Measurements from ENCODE around the gene CEL.

Gene CEL

DNA sequence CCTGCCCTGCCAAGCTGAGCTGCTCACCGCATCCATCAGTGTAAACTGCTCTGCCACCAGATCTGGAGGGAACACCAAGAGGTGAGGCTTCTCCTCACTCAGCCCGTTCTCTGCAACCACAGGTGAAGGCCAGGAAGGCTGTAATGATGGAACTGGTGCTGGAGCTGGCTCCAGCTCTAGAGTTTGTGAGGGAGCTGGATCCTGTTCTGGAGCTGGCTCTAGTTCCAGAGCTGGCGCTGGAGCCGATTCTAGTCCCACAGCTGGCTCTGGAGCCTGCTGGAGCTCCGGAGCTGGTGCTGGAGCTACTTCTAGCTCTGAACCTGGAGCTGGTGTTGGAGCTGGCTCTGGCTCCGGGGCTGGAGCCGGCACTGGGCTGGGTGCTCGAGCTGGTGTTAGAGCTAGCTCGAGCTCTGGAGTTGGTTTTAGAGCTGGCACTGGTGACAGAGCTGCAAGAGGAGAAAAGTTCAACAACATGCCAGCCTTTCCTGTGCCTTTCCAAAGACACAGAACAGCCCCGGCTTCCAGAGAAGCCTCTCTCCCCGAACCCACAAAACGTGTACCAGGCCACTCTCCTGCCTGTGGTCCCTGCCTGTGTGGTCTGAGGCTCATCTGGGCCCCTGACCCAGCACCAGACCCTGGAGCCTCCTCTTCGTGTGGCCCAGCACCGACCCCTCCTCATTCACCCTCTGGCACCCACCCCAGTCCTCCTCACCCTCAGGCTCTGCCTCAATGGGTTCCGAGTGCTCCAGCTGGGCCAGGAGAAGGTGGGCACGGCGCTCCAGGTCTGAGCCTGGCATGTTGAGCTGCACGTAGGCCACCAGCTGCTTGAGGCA is 46.4 kb downstream of the CEL start:
- H3K27me3 ChIP-seq (replicated peaks; ENCODE audit: control insufficient read depth, insufficient read depth, low read length) = no peaks in the 10 kb centered on the region
- no peak for DNase-seq (ENCODE audit: low read depth)
- peaks cover 2% of the 10 kb centered on the region for H3K4me1 ChIP-seq (ENCODE audit: control insufficient read depth, insufficient read depth, low read length)
- H3K36me3 ChIP-seq (ENCODE audit: control insufficient read depth, insufficient read depth, low read length, severe bottlenecking) = peaks cover 49% of the 10 kb centered on the region
- no peak overlapping the region for H3K9ac ChIP-seq (ENCODE audit: low read length)
- H3K9me3 ChIP-seq (ENCODE audit: control insufficient read depth, low read length) = no peaks in the 10 kb centered on the region
- H3K4me3 ChIP-seq (ENCODE audit: low read length) = no peak overlapping the region

- Histone ChIP-seq H3K36me3 (ENCODE audit: control insufficient read depth, insufficient read depth, low read length, severe bottlenecking) (peaks cover 44% of the 10 kb centered on the region), H3K9ac (ENCODE audit: low read length) (no peak overlapping the region), H3K27me3 (replicated peaks; ENCODE audit: control insufficient read depth, insufficient read depth, low read length) (no peaks in the 10 kb centered on the region), H3K4me1 (ENCODE audit: control insufficient read depth, insufficient read depth, low read length) (peaks cover 11% of the 10 kb centered on the region), H3K4me3 (ENCODE audit: low read length) (no peak overlapping the region), H3K9me3 (ENCODE audit: control insufficient read depth, low read length) (no peaks in the 10 kb centered on the region)
- DNase-seq (ENCODE audit: low read depth) = no peak
Measured at GRCh38 chr9:133108794-133109641, 47.2 kb downstream of the CEL start.

- Histone ChIP-seq H3K4me1 (ENCODE audit: control insufficient read depth, insufficient read depth, low read length) (peaks cover 21% of the 10 kb centered on the region), H3K9me3 (ENCODE audit: control insufficient read depth, low read length) (no peaks in the 10 kb centered on the region), H3K36me3 (ENCODE audit: control insufficient read depth, insufficient read depth, low read length, severe bottlenecking) (peaks cover 41% of the 10 kb centered on the region), H3K27me3 (replicated peaks; ENCODE audit: control insufficient read depth, insufficient read depth, low read length) (no peaks in the 10 kb centered on the region), H3K4me3 (ENCODE audit: low read length) (no peak overlapping the region), H3K9ac (ENCODE audit: low read length) (no peak overlapping the region)
- DNase-seq (ENCODE audit: low read depth) = no peak
Measured at GRCh38 chr9:133109931-133110650, 48.3 kb downstream of the CEL start.

GRCh38 chr9:133111808-133112662 is 50.3 kb downstream of the CEL start:
- H3K27me3 ChIP-seq (replicated peaks; ENCODE audit: control insufficient read depth, insufficient read depth, low read length) = no peaks in the 10 kb centered on the region
- H3K4me1 ChIP-seq (ENCODE audit: control insufficient read depth, insufficient read depth, low read length) = peaks cover 30% of the 10 kb centered on the region
- H3K36me3 ChIP-seq (ENCODE audit: control insufficient read depth, insufficient read depth, low read length, severe bottlenecking) = peaks cover 26% of the 10 kb centered on the region
- H3K4me3 ChIP-seq (ENCODE audit: low read length) = no peak overlapping the region
- H3K9ac ChIP-seq (ENCODE audit: low read length) = no peak overlapping the region
- no peaks in the 10 kb centered on the region for H3K9me3 ChIP-seq (ENCODE audit: control insufficient read depth, low read length)
- no peak for DNase-seq (ENCODE audit: low read depth)

- peaks cover 35% of the 10 kb centered on the region for H3K4me1 ChIP-seq (ENCODE audit: control insufficient read depth, insufficient read depth, low read length)
- H3K4me3 ChIP-seq (ENCODE audit: low read length) = no peak overlapping the region
- H3K9me3 ChIP-seq (ENCODE audit: control insufficient read depth, low read length) = no peaks in the 10 kb centered on the region
- no peak for DNase-seq (ENCODE audit: low read depth)
- H3K27me3 ChIP-seq (replicated peaks; ENCODE audit: control insufficient read depth, insufficient read depth, low read length) = no peaks in the 10 kb centered on the region
- no peak overlapping the region for H3K9ac ChIP-seq (ENCODE audit: low read length)
- H3K36me3 ChIP-seq (ENCODE audit: control insufficient read depth, insufficient read depth, low read length, severe bottlenecking) = peaks cover 22% of the 10 kb centered on the region
Measured at GRCh38 chr9:133112663-133113026, 50.9 kb downstream of the CEL start.

- Histone ChIP-seq H3K27me3 (replicated peaks; ENCODE audit: control insufficient read depth, insufficient read depth, low read length) (no peaks in the 10 kb centered on the region), H3K4me1 (ENCODE audit: control insufficient read depth, insufficient read depth, low read length) (peaks cover 42% of the 10 kb centered on the region), H3K9me3 (ENCODE audit: control insufficient read depth, low read length) (no peaks in the 10 kb centered on the region), H3K36me3 (ENCODE audit: control insufficient read depth, insufficient read depth, low read length, severe bottlenecking) (peaks cover 15% of the 10 kb centered on the region), H3K9ac (ENCODE audit: low read length) (peak overlapping the region; percentile 58), H3K4me3 (ENCODE audit: low read length) (no peak overlapping the region)
- DNase-seq (ENCODE audit: low read depth) = peak; percentile 15
Measured at GRCh38 chr9:133113163-133113948, 51.6 kb downstream of the CEL start.

GRCh38 chr9:133113949-133114885 is 52.4 kb downstream of the CEL start:
- Histone ChIP-seq H3K4me3 (ENCODE audit: low read length) (no peak overlapping the region), H3K4me1 (ENCODE audit: control insufficient read depth, insufficient read depth, low read length) (peaks cover 51% of the 10 kb centered on the region), H3K27me3 (replicated peaks; ENCODE audit: control insufficient read depth, insufficient read depth, low read length) (no peaks in the 10 kb centered on the region), H3K9ac (ENCODE audit: low read length) (peak overlapping the region; percentile 77), H3K36me3 (ENCODE audit: control insufficient read depth, insufficient read depth, low read length, severe bottlenecking) (peaks cover 12% of the 10 kb centered on the region), H3K9me3 (ENCODE audit: control insufficient read depth, low read length) (no peaks in the 10 kb centered on the region)
- DNase-seq (ENCODE audit: low read depth) = peak; percentile 58

GRCh38 chr9:133114886-133115603 is 53.3 kb downstream of the CEL start:
- H3K9ac ChIP-seq (ENCODE audit: low read length) = peak overlapping the region; percentile 77
- no peaks in the 10 kb centered on the region for H3K9me3 ChIP-seq (ENCODE audit: control insufficient read depth, low read length)
- H3K36me3 ChIP-seq (ENCODE audit: control insufficient read depth, insufficient read depth, low read length, severe bottlenecking) = peaks cover 5% of the 10 kb centered on the region
- H3K4me3 ChIP-seq (ENCODE audit: low read length) = no peak overlapping the region
- H3K27me3 ChIP-seq (replicated peaks; ENCODE audit: control insufficient read depth, insufficient read depth, low read length) = no peaks in the 10 kb centered on the region
- DNase-seq (ENCODE audit: low read depth) = no peak
- H3K4me1 ChIP-seq (ENCODE audit: control insufficient read depth, insufficient read depth, low read length) = peaks cover 59% of the 10 kb centered on the region
